Measurements from ENCODE around the gene STON1.

Gene STON1

DNA sequence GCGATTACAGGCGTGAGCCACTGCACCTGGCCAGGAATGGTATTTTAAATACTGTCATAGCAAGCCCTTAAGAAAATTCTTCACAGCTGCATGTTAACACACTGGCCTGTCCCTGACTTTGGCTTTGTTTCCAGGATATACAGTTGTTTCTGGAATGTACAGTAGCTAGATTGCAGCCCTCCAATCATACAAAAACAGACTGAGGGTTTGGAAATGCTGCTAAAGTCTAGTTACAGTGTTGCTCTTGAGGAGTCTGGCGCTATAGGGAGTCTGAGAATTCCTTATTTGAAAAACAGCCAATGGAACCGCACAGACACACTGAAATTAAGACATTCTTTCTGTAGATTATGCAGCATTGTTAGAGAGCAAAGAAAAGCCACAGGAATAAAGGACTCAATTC, 37.7 kb downstream of the STON1 start:
- no peaks in the 10 kb centered on the region for H3K9me3 Mint-ChIP-seq
- no peaks in the 10 kb centered on the region for H3K27me3 Mint-ChIP-seq
- H3K36me3 Mint-ChIP-seq (ENCODE audit: insufficient read depth), result no peaks in the 10 kb centered on the region
- ATAC-seq (replicated peaks) (no peak), DNase-seq (no peak)
- no peaks in the 10 kb centered on the region for H3K4me1 Mint-ChIP-seq (ENCODE audit: low read depth in 2 of 2)
- no peak overlapping the region for H3K4me3 Mint-ChIP-seq
- H3K27ac Mint-ChIP-seq, result peak overlapping the region in 1 of 2 donors; percentile 4

DNA sequence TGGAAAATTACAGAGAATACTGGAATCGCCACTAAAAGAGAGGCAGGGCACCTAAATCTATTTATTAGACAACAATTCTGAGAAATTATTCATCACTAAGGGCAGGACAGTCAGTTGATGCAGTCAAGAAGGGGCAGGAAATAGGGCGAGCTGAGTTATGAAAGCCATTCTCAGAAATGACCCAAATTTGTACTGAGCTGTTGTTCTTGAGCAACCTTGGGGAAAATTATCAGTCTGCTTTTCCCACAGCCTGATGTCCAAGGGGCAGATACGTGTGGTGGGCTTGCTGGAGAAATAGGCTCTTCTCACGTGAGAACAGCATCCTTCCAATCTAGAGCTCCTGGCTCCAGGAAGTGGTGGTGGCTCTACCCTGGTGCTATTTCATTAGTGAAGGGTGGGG, 38.6 kb downstream of the STON1 start:
- H3K4me1 Mint-ChIP-seq (ENCODE audit: low read depth in 2 of 2), result no peaks in the 10 kb centered on the region
- DNase-seq (no peak), ATAC-seq (replicated peaks) (no peak)
- no peaks in the 10 kb centered on the region for H3K27me3 Mint-ChIP-seq
- H3K4me3 Mint-ChIP-seq, result no peak overlapping the region
- no peaks in the 10 kb centered on the region for H3K9me3 Mint-ChIP-seq
- no peaks in the 10 kb centered on the region for H3K36me3 Mint-ChIP-seq (ENCODE audit: insufficient read depth)
- no peak overlapping the region for H3K27ac Mint-ChIP-seq

DNA sequence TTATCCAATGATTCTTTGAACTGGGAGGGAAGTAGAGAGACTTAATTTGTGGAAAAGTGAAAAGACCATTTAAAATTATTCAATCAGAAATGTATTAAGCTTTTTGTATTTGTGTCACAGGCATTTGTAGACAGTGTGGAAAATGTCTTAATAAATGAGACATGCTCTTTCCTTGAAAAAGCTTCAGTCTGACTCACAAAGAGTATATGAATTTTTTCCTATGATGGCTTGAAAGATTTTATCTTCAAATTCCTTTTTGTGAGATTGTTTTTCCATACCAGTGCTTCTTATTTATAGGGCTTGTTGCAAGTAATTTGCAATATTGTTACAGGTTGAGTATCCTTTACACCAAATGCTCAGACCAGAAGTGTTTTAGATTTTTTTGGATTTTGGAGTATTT, 39.5 kb downstream of the STON1 start:
- no peaks in the 10 kb centered on the region for H3K9me3 Mint-ChIP-seq
- ATAC-seq (replicated peaks) (no peak), DNase-seq (no peak)
- no peaks in the 10 kb centered on the region for H3K36me3 Mint-ChIP-seq (ENCODE audit: insufficient read depth)
- H3K4me3 Mint-ChIP-seq, result no peak overlapping the region
- H3K27me3 Mint-ChIP-seq, result no peaks in the 10 kb centered on the region
- H3K4me1 Mint-ChIP-seq (ENCODE audit: low read depth in 2 of 2), result peaks cover 0 to under 1% of the 10 kb centered on the region in 2 donors
- H3K27ac Mint-ChIP-seq, result no peak overlapping the region

DNA sequence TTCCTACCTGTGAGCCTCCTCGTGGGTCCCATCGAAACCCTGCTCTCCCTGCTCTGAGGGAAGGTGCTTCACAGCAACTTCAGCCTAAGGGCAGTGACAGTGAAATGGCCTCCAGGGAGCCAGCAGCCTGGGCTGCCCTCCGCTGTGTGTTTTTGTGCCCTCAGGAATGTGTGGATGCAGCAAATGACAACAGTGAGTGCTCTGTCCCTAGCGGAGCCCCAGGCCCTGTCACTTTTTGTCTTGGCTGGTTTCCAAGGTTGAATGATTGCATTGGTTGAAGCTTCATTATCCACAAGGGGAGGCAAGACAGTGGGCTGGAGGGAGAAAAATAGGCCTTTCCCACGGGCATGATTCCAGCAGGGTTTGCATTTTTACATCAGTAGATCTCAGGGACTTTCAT, 42.9 kb downstream of the STON1 start:
- ATAC-seq (replicated peaks), result no peak
- Mint-ChIP-seq H3K9me3 (no peaks in the 10 kb centered on the region), H3K36me3 (ENCODE audit: insufficient read depth) (no peaks in the 10 kb centered on the region), H3K27ac (no peak overlapping the region), H3K4me1 (ENCODE audit: low read depth in 2 of 2) (peaks cover 4 to 6% of the 10 kb centered on the region in 2 donors), H3K4me3 (no peak overlapping the region), H3K27me3 (no peaks in the 10 kb centered on the region)
- DNase-seq, result no peak

DNA sequence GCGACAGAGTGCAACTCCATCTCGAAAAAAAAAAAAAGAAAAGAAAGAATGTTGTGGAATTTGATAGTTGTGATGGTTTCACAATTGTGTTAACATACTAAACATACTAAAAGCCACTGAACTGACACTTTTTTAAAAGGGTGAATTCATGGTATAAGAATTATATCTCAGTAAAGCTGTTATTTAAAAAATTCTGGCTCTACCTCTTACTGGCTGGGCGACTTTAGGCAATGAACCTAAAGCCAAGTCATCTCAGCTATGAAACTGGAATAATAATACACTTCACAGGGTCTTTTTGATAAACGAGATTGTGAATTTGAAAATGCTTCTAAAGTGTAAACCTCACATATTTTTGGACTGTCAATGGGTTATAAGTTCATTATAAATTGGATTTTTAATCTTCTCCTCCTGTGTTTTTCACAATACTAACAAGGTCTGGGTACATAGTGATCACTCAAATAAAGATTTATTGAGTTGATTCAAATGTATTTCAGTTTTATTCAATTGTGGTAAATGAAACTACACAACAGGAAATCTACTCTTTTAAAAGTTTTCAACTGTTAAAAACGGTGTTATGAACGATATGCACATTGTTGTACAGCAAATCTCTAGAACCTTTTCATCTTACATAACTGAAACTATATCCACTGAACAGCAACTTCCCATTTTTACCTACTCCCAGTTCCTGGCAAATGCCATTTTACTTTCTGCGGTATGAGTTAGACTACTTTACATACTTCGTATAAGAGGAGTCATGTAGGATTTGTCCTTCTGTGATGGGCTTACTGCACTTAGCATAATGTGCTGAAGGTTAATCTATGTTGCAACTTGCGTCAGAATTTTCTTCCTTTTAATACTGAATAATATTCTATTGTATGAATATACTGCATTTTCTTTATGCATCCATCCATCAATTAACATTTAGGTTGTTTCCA, 44.7 kb downstream of the STON1 start:
- Mint-ChIP-seq H3K27ac (no peak overlapping the region), H3K4me1 (ENCODE audit: low read depth in 2 of 2) (peaks cover 4 to 6% of the 10 kb centered on the region in 2 donors), H3K9me3 (no peaks in the 10 kb centered on the region), H3K27me3 (no peaks in the 10 kb centered on the region), H3K36me3 (ENCODE audit: insufficient read depth) (no peaks in the 10 kb centered on the region), H3K4me3 (no peak overlapping the region)
- no peak for DNase-seq
- ATAC-seq (replicated peaks), result no peak

DNA sequence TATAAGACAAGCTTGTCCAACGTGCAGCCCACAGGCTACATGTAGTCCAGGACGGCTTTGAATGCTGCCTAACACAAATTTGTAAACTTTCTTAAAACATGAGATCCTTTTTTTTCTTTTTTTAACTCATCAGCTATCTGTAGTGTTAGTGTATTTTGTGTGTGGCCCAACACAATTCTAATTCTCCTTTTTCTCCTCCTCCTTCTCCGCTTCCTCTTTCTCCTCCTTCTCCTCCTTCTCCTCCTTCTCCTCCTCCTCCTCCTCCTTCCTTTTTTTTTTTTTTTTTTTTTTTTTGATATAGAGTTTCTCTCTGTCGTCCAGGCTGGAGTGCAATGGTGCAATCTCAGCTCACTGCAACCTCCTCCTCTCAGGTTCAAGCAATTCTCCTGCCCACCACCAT, 48.4 kb downstream of the STON1 start:
- no peaks in the 10 kb centered on the region for H3K36me3 Mint-ChIP-seq (ENCODE audit: insufficient read depth)
- H3K9me3 Mint-ChIP-seq, result no peaks in the 10 kb centered on the region
- no peak for ATAC-seq (replicated peaks)
- peaks cover 6 to 11% of the 10 kb centered on the region in 2 donors for H3K27me3 Mint-ChIP-seq
- H3K4me1 Mint-ChIP-seq (ENCODE audit: low read depth in 2 of 2), result peaks cover 4 to 6% of the 10 kb centered on the region in 2 donors
- no peak overlapping the region for H3K4me3 Mint-ChIP-seq
- no peak for DNase-seq
- H3K27ac Mint-ChIP-seq, result no peak overlapping the region

DNA sequence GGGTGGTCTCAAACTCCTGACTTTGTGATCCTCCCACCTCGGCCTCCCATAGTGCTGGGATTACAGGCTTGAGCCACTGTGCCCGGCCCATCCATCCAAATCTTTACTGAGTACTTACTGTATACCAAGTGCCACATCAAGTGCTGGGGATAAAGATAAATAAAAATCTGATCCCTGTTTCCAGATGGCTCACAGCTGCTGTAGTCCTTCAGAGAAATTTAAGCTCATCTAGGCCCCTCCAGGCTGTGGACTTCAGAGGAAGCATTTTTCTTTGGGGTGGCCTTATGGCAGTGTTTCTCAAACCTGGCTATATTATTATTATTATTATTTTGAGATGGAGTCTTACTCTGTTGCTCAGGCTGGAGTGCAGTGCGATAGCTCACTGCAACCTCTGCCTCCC, 54.0 kb downstream of the STON1 start:
- no peaks in the 10 kb centered on the region for H3K4me1 Mint-ChIP-seq (ENCODE audit: low read depth in 2 of 2)
- no peaks in the 10 kb centered on the region for H3K9me3 Mint-ChIP-seq
- H3K4me3 Mint-ChIP-seq, result no peak overlapping the region
- DNase-seq (no peak), ATAC-seq (replicated peaks) (no peak)
- H3K27me3 Mint-ChIP-seq, result peaks cover 6 to 11% of the 10 kb centered on the region in 2 donors
- peaks cover 3% of the 10 kb centered on the region for H3K36me3 Mint-ChIP-seq (ENCODE audit: insufficient read depth)
- no peak overlapping the region for H3K27ac Mint-ChIP-seq

DNA sequence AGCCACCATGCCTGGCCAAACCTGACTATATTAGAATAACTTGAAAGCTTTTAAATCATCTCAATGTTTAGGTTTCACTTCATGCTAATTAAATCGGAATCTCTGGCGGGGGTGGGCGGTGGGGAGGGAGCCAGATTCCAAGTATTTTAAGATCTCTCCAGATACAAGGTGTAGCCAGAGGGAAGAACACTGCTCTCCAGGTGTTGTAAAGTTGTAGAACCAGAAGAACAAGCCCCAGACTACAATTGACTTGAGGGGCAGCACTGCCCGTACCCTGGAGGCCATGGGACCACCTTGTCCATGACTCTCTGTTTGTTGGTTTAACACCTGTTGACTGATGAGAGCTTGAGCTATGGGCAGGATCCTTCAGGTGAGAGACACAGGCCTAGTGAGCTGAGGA, 54.6 kb downstream of the STON1 start:
- peaks cover 6 to 11% of the 10 kb centered on the region in 2 donors for H3K27me3 Mint-ChIP-seq
- ATAC-seq (replicated peaks) (no peak), DNase-seq (no peak)
- H3K9me3 Mint-ChIP-seq, result no peaks in the 10 kb centered on the region
- H3K4me3 Mint-ChIP-seq, result no peak overlapping the region
- H3K27ac Mint-ChIP-seq, result no peak overlapping the region
- H3K4me1 Mint-ChIP-seq (ENCODE audit: low read depth in 2 of 2), result no peaks in the 10 kb centered on the region
- H3K36me3 Mint-ChIP-seq (ENCODE audit: insufficient read depth), result peaks cover 3% of the 10 kb centered on the region

DNA sequence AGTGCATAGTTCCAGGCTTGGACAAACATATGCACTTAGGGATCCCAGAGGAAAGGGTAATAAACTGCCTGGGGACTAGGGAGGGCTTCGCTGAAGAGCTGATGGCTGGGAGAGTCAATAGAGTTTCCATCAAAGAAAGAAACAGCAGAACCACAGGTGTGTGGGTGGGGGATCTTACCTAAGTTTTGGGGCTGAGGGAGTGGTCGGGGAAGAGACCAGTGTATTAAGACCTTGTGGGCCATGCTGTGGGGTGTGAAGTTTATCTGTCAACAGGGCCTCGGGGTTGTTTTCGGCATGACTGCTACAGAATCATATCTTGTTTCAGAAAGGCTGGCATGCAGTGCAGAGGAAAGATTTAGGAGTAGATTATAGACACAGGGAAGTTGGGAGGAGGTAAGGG, 56.5 kb downstream of the STON1 start:
- no peak overlapping the region for H3K27ac Mint-ChIP-seq
- no peak overlapping the region for H3K4me3 Mint-ChIP-seq
- no peaks in the 10 kb centered on the region for H3K9me3 Mint-ChIP-seq
- H3K4me1 Mint-ChIP-seq (ENCODE audit: low read depth in 2 of 2), result no peaks in the 10 kb centered on the region
- no peak for DNase-seq
- no peak for ATAC-seq (replicated peaks)
- H3K27me3 Mint-ChIP-seq, result peaks cover 0 to 2% of the 10 kb centered on the region in 2 donors
- peaks cover 3% of the 10 kb centered on the region for H3K36me3 Mint-ChIP-seq (ENCODE audit: insufficient read depth)

DNA sequence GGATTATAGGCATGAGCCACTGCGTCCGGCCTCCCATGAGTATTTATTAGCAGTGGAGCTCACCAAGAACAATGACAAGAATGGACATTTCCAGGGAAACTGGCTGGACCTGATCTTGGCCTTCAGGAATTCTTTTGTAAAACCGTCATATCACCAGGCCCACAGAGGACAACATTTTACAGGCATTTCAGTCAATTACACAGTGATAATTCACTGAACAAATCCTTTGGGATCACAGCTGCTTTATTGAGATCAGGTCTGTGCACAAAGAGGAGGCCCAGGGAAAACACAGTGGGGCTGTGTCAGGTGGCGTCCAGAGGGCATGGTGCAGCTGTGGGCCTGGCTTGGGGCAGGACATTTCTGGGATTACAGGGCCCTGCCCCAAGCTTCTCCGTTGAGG, 57.6 kb downstream of the STON1 start:
- ATAC-seq (replicated peaks), result no peak
- Mint-ChIP-seq H3K27me3 (no peaks in the 10 kb centered on the region), H3K36me3 (ENCODE audit: insufficient read depth) (peaks cover 3% of the 10 kb centered on the region), H3K4me1 (ENCODE audit: low read depth in 2 of 2) (no peaks in the 10 kb centered on the region), H3K4me3 (no peak overlapping the region), H3K27ac (no peak overlapping the region), H3K9me3 (no peaks in the 10 kb centered on the region)
- no peak for DNase-seq

DNA sequence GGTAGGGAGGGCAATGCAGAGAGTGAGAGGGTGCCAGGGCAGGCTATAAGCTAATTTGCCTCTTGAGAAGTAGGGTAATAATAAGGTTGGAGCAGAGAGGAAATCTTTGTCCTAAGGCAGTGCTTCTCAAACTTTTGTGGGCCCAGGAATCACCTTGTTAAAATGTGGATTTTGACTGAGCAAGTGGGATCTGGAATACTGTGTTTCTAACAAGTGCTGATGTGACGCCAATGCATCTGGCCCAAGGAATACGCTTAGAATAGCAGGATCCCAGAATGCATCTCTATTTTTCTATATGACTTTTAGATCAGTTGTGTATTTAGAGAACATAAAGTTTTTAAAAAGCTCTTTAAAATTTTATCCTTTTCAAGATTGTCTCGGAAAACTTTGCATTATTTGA, 58.0 kb downstream of the STON1 start:
- Mint-ChIP-seq H3K9me3 (no peaks in the 10 kb centered on the region), H3K36me3 (ENCODE audit: insufficient read depth) (peaks cover 3% of the 10 kb centered on the region), H3K4me1 (ENCODE audit: low read depth in 2 of 2) (no peaks in the 10 kb centered on the region), H3K27ac (no peak overlapping the region), H3K27me3 (no peaks in the 10 kb centered on the region), H3K4me3 (no peak overlapping the region)
- no peak for DNase-seq
- no peak for ATAC-seq (replicated peaks)

DNA sequence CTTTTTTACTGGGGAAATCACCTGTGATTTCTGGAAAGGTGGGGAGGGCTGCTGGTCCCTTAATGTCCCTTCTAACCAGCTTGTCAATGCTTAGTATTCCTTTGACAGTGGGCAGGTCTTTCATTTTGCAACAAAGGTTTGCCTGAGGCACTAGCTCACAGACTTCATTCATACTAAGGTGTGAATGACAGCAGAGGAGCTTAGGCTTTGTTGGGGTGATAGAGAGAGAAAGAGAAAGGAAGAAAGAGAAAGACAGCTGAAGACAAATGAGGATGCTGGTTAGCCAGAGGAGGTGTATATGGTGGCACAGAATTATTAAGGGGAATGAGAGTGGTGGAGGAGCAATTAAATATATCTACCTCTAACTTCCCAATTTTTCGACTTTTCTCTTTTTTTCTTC, 58.8 kb downstream of the STON1 start:
- DNase-seq (no peak), ATAC-seq (replicated peaks) (no peak)
- no peak overlapping the region for H3K27ac Mint-ChIP-seq
- no peak overlapping the region for H3K4me3 Mint-ChIP-seq
- peaks cover 3% of the 10 kb centered on the region for H3K36me3 Mint-ChIP-seq (ENCODE audit: insufficient read depth)
- no peaks in the 10 kb centered on the region for H3K27me3 Mint-ChIP-seq
- H3K9me3 Mint-ChIP-seq, result no peaks in the 10 kb centered on the region
- H3K4me1 Mint-ChIP-seq (ENCODE audit: low read depth in 2 of 2), result no peaks in the 10 kb centered on the region

DNA sequence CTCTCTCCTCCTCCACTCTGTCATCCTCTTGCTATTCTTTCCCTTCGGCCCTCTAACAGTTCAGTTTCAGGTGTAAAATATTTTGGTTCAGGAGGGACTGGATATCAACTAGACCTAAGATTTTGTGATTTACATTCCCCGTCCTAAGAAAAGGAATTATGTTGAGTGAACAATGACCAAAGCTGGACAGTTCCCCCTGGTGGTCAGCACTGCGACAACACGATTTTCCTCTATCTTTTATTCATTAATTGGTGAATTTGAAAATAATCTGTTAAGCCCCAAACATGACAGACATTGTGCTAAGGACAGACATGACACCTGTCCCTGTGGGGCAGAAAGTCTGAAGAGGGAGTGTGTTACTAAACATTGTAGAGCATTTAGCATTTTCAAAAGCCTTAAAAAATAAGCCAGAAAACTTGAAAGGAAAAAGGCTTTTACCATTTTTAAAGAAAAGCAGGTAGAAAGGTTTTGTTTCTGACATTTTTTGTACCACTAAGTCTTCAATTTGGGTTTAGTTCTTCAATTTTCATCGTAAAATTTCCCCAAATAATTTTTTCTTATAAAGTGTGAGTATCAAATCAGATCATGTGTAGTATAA, 59.3 kb downstream of the STON1 start:
- no peak for DNase-seq
- Mint-ChIP-seq H3K27ac (no peak overlapping the region), H3K27me3 (no peaks in the 10 kb centered on the region), H3K36me3 (ENCODE audit: insufficient read depth) (peaks cover 3% of the 10 kb centered on the region), H3K9me3 (no peaks in the 10 kb centered on the region), H3K4me3 (no peak overlapping the region), H3K4me1 (ENCODE audit: low read depth in 2 of 2) (no peaks in the 10 kb centered on the region)
- ATAC-seq (replicated peaks), result no peak

DNA sequence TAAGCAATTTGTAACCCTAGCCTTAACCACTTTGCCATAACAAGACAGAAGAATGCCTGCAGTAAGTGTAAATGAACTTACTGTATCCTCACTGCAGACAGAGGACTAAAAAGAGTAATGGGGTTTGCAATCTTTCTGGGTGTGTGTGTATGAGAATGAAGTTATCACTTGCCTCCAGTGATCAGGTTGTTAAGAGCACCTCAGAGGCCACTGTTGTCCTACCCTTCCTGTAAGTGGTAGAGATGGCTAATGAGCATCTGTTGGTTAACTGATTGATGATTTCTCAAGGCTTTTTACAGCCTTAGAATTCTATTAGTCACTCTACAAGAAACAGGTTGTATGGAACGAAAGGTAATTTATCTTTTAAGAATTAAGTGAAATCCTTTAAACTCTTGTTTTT, 60.1 kb downstream of the STON1 start:
- DNase-seq (no peak), ATAC-seq (replicated peaks) (no peak)
- no peak overlapping the region for H3K27ac Mint-ChIP-seq
- H3K27me3 Mint-ChIP-seq, result no peaks in the 10 kb centered on the region
- no peaks in the 10 kb centered on the region for H3K4me1 Mint-ChIP-seq (ENCODE audit: low read depth in 2 of 2)
- H3K9me3 Mint-ChIP-seq, result no peaks in the 10 kb centered on the region
- peaks cover 3% of the 10 kb centered on the region for H3K36me3 Mint-ChIP-seq (ENCODE audit: insufficient read depth)
- no peak overlapping the region for H3K4me3 Mint-ChIP-seq

All from effector memory CD8-positive, alpha-beta T cell (primary cell).